HG02884 (cell line): Measurements from ENCODE around the gene BRD7.

Experiments
- ATAC-seq: cut with Tn5 transposase; IDR thresholded peaks from one replicate; pipeline ENCODE4 v1.9.1; 2021; ENCODE audit warnings: mild to moderate bottlenecking, moderate library complexity; ENCODE audit not compliant: unreplicated experiment

BRD7 gene

GRCh38 chr16:50324345-50324744 lies 44.4 kb downstream of the BRD7 start:
- ATAC-seq: no peak

DNA sequence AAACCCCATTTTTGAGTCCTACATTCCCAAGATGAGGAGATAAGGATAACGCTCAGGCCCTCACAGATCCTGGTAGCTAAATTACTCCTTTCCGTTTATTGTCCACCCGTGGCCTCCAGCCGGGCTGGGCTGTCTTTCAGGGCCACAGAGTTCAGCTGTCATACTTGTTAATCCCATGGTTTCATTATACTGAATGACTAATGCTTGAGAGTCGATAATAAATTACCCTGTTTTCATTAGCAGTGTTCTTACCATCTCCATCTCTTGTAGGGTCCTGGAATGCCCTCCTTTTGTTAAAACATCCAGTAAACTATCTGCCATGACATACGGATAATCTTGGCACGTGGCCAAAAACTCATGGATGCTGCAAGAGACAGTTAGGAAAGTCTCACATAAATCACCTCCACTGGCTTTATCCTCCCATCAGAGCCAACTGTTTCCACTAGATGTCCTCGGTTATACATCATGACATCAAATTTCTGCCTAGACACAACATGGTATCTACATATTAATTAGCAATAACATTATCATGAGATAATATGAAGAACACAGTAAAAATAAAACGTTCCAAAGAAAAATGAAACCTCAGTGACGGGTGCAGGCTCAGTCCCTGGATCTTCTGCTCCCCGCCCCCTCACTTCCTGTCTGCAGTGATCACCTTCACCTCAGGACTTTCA lies 45.3 kb downstream of the BRD7 start:
- no peak for ATAC-seq

- no peak for ATAC-seq
These were observed 46.5 kb downstream of the BRD7 start for GRCh38 chr16:50322333-50322732.

- no peak for ATAC-seq
These were observed 48.5 kb downstream of the BRD7 start for GRCh38 chr16:50320310-50320709.

DNA sequence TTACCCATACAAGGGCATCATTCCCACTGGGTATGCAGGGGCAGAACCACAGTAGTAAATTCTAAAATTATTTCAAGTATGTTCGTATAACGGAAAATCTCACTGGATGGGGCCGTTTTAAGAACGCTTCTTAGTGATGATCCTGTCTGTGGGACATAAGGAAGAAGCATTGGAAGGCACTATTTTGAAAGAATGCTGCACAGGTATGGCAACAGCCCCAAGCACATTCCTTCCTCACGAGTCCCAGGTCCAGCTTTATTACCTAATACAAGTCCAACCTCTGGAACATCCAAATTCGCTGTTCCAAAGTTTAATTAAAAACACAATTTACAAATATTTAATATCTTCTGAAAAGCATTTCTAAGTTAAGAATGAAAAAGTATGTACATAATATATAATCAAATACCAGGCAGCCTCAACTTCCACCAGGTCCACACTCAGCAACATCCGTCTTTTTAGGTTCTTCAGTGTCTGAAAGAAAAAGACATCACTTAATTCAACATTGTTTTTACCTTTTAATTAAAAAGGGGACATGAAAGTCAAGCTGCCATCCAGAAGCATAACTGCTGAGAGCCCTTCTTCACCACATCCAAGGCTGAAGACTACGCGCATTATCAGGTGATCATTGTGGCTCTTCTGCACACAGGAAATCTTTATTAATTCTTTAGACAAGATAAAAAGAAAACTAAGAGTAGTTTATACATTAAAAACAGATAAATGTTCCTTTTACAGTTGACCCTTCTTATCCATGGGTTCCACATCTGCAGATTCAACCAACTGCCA lies 49.8 kb downstream of the BRD7 start:
- ATAC-seq: no peak

DNA sequence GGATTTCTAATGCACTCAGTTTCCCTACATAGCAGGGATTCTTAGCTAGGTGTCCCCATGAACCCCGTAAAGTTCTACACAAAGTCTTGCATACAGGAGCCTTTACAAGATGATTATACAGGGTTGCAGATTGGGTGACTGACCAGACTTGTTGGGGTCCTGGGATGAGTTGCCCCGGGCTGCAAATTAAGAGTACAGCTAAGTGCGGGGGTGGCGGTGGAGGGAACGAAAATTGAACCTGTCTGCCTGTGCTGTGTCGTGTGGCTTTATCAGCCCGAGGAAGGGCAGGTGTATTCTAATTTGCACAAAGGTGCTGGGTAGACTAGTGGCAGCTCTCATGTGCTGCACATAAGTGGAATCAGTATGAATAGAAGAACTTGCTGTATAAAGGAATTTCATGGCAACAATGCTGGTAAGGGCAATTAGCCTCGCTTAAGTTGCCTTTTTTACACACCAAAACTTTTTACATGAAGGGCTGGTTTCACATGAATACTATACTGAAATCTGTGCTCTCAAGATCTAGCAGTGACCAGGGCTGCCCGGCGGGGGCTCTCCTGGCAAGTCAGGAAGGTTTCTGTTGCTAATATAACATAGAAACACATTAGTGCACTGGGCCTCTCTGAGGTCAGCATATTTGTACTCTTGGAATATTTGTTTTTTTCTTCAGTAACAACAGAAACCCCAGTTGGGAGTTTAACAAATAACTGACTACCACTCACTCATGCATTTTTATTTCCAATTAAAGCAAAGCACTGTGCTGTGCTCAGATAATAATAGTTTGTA lies 51.7 kb downstream of the BRD7 start:
- no peak for ATAC-seq

DNA sequence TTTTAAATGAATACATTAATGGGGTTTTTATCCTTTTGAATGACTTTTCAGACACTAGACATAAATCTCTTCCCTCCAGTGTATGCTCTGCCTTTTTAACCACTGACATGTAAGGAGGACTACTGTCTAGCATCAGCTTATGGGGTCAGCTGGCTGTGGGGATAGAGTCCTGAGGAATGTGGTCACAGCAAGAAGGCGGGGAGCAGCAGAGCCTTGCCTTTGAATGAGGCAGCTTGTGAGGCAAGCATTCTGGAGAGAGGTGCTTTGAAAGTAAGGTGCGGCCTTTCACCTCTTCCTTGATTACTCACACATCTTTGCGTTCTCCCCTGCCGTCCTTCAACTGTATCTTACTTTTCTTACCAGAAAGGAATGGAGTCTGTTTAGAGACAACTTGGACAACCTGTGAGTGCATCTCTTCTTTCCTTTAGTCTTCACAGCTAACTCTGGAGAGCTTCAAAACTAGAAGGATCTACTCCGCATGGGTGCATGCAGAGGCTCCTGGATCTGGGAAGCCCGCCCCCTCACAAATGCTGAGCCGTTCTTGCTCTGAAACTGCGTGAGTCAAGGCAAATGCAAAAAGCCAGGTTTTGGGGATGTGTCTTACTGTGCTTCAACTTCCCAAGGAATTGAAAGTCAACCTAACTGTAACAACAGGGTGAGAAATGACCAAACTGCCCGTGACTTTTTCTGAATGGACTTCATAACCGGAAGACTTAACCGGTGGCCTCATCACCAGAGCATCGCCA lies 52.5 kb downstream of the BRD7 start:
- ATAC-seq: no peak

- ATAC-seq: no peak
These were observed 53.3 kb downstream of the BRD7 start for GRCh38 chr16:50315346-50315997.

GRCh38 chr16:50314665-50315064 lies 54.1 kb downstream of the BRD7 start:
- ATAC-seq: no peak

GRCh38 chr16:50313596-50314478 lies 55.0 kb downstream of the BRD7 start:
- ATAC-seq: no peak

DNA sequence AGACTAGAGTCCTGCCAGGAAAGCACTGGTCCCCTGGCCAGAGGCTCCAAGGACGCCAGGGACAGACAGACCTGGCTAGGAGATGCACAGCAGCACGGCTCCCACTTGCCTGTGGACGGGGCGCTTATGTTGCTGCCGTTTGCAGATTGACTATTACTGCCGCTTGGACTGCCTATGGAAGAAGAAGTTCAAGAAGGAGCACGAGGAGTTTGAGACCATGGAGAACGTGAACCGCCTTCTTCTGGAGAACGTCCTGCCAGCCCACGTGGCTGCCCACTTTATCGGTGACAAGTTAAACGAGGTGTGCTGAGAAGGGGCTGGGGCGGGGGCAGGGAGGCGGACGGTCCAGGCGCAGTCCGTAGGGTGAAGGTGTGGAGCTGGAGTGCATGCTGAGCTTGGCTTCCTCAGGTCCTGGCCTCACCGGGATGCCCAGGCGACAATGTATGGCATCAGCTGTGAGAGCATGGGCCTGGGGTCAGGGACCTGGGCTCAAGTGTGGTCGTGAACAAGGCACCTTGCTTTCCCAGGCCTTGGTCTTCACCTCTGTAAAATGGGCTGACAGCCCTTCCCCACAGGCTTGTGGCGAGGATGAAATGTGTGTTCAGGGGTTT lies 56.8 kb downstream of the BRD7 start:
- no peak for ATAC-seq

DNA sequence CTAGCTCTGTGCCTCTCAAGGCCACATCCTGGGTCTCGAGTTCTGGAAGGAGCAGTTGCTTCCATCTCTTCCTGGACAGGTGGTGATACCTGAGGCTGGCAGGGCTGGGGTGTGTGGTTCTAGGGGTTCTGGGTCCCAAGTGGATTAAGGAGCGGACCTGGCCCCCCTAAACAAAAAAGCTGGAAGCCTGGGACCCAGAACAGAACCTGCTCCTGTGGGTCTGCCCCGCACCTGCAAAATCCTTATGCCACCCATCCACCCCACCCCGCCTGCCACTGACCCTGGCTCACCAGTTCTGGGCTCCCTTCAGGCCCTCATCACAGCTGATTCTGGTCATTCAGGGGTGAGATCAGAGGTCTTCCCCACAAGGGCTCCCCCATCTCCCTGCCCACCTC lies 57.7 kb downstream of the BRD7 start:
- ATAC-seq: no peak

DNA sequence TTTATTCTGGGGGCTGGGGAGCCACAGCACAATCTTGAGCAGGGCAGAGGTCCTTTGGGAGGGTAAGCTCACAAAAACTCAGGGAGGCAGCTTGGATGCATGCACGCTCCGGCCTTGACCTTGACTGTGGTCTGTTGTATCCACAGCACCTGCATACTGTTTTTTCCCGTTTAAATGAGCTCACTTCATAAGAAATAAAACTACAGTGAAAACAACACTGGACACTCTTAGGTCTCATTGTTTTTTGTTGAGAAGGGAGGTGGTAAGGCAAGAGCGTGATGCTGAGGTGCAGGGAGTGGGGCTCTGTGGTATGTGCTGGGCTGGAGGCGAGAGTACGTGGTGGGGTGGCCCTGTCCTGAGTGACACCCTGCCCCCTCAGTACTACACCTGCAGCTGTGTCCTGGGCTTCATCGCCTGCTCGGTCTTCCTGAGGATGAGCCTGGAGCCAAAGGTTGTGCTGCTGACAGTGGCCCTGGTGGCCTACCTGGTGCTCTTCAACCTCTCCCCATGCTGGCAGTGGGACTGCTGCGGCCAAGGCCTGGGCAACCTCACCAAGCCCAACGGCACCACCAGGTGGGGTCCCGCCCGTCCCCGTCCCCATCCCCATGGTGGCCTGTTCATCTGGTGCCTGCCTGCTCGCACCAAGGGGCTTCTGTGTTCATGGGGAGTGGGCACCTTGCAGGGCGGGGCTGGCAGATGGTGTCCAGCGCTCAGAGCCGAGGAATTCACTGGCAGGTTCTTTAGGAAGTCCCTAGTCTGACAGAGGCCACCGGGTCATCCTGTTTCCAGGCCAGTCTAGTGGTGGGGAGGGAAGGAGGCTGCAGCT lies 58.3 kb downstream of the BRD7 start:
- no peak for ATAC-seq

DNA sequence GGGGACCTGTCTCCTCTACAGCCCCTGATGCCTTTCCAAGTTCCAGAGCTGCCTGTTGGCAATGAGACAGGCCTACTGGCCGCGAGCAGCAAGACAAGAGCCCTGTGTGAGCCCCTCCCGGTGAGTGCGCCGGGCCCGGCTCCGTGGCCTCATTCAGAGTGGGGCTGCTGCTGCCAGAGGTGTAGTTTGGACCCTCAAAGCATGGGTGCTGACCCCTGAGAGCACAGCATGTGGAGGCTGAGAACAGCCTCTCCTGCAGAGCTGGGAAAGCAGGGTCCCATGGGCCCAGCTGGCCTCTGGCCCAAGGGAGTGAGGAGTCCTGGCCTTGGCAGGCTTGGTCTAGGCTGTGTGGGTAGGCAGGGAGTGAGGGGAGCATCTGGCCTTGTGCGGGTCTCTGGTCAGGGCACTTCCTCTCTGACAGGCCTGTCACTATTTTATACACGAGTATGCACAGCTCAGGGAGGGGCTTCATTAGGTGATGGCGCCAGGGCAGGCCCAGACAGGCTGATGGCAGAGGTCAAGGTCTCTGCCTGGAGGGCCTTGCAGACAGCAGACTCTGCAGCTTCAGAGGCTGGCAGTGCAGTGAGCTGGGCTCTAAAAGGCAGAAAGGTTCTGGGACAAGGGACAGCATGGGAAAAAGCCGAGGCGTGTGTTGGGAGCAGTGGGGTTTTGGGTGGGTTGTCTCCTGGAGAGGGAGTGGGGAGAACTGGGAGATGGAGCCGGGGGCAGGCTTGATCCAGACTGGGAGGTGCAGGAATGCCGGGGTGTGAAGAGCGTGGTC lies 59.1 kb downstream of the BRD7 start:
- ATAC-seq: no peak

DNA sequence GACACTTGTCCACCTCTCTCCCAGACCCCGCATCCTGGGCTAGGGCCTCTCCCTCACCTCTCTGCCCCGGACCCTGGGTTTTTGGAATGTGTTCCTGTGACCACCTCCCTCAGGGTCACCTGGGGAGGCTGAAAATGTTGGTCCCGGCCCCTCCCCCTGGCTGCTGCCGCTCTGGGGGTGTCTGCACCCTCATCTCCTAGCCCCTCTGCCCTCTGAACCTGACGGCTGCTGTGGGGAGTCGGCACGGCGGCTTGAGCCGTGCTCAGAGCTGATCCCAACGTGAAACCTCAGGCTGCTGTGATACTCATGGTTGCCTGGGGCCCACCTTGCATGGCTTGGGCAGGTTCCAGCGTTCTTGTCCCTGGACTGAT lies 59.6 kb downstream of the BRD7 start:
- ATAC-seq: no peak

- ATAC-seq: no peak
These were observed 60.4 kb downstream of the BRD7 start for GRCh38 chr16:50308237-50308965.

- ATAC-seq: no peak
These were observed 62.5 kb downstream of the BRD7 start for GRCh38 chr16:50306287-50306686.
